ENCODE data around the gene BTBD16.

BTBD16 gene

GRCh38 chr10:122298598-122299301 lies 27.7 kb downstream of the BTBD16 start:
- Histone ChIP-seq H3K9me3 (replicated peaks in 1 of 11) (no peaks in the 10 kb centered on the region), H4K20me1 (no peaks in the 10 kb centered on the region), H3K27me3 (no peaks in the 10 kb centered on the region), H3K4me1 (peaks cover 0 to 17% (median 11%) of the 10 kb centered on the region in 10 experiments; a peak in 9 of 20 replicates), H3K4me3 (no peak overlapping the region), H3K9ac (peak overlapping the region in 2 of 11 experiments; percentile 20 to 53; a peak in 3 of 22 replicates), H3K27ac (no peak overlapping the region), H3K4me2 (peak overlapping the region in 10 of 11 experiments; percentile 32 to 70 (median 49); a peak in 17 of 22 replicates), H3K36me3 (no peaks in the 10 kb centered on the region)
- no peak for TF ChIP-seq Cebpa-rat (IDR thresholded peaks at IDR 0.05)

- Histone ChIP-seq H3K4me2 (peak overlapping the region in 3 of 11 experiments; percentile 48 to 58 (median 50); a peak in 4 of 22 replicates), H3K36me3 (no peaks in the 10 kb centered on the region)
Measured at GRCh38 chr10:122299423-122300075, 28.5 kb downstream of the BTBD16 start.

GRCh38 chr10:122301055-122301810 lies 30.1 kb downstream of the BTBD16 start:
- Histone ChIP-seq H3K9me3 (replicated peaks in 1 of 11) (peaks cover 0 to 12% (median 7%) of the 10 kb centered on the region in 11 experiments; a peak in 5 of 22 replicates), H3K36me3 (no peaks in the 10 kb centered on the region), H4K20me1 (no peaks in the 10 kb centered on the region), H3K27me3 (no peaks in the 10 kb centered on the region), H3K9ac (no peak overlapping the region), H3K27ac (no peak overlapping the region), H3K4me2 (no peak overlapping the region), H3K4me3 (no peak overlapping the region), H3K4me1 (peaks cover 0 to 5% (median 0%) of the 10 kb centered on the region in 10 experiments; a peak in 5 of 20 replicates)
- peak in 10 of 11 experiments; percentile 50 to 93 (median 71); a peak in 18 of 22 replicates for TF ChIP-seq Cebpa-rat (IDR thresholded peaks at IDR 0.05)

More at GRCh38 chr10:122299423-122300075, 28.5 kb downstream of the BTBD16 start:
- H3K27ac ChIP-seq = no peak overlapping the region
- TF ChIP-seq Cebpa-rat (IDR thresholded peaks at IDR 0.05) = no peak
- H3K27me3 ChIP-seq = no peaks in the 10 kb centered on the region
- H3K4me3 ChIP-seq = no peak overlapping the region
- H4K20me1 ChIP-seq = no peaks in the 10 kb centered on the region
- no peaks in the 10 kb centered on the region for H3K9me3 ChIP-seq (replicated peaks in 1 of 11)
- H3K9ac ChIP-seq = no peak overlapping the region; a peak in 1 of 22 replicates
- H3K4me1 ChIP-seq = peaks cover 0 to 15% (median 10%) of the 10 kb centered on the region in 10 experiments; a peak in 9 of 20 replicates

GRCh38 chr10:122301811-122302115 lies 30.7 kb downstream of the BTBD16 start:
- Histone ChIP-seq H3K36me3 (no peaks in the 10 kb centered on the region), H3K27me3 (no peaks in the 10 kb centered on the region)
- no peak for TF ChIP-seq Cebpa-rat (IDR thresholded peaks at IDR 0.05)

GRCh38 chr10:122302315-122302714 lies 31.2 kb downstream of the BTBD16 start:
- H3K36me3 ChIP-seq = no peaks in the 10 kb centered on the region
- peaks cover 0 to 12% (median 7%) of the 10 kb centered on the region in 11 experiments; a peak in 5 of 22 replicates for H3K9me3 ChIP-seq (replicated peaks in 1 of 11)
- TF ChIP-seq Cebpa-rat (IDR thresholded peaks at IDR 0.05) = no peak
- no peak overlapping the region for H3K9ac ChIP-seq
- H3K4me2 ChIP-seq = no peak overlapping the region
- no peak overlapping the region for H3K27ac ChIP-seq
- peaks cover 0 to 6% (median under 1%) of the 10 kb centered on the region in 10 experiments; a peak in 8 of 20 replicates for H3K4me1 ChIP-seq
- no peaks in the 10 kb centered on the region for H3K27me3 ChIP-seq
- H3K4me3 ChIP-seq = no peak overlapping the region
- no peaks in the 10 kb centered on the region for H4K20me1 ChIP-seq

More at GRCh38 chr10:122301811-122302115, 30.7 kb downstream of the BTBD16 start:
- H3K4me1 ChIP-seq = peaks cover 0 to 5% (median 0%) of the 10 kb centered on the region in 10 experiments; a peak in 5 of 20 replicates
- no peak overlapping the region for H3K9ac ChIP-seq
- H3K9me3 ChIP-seq (replicated peaks in 1 of 11) = peaks cover 0 to 12% (median 7%) of the 10 kb centered on the region in 11 experiments; a peak in 5 of 22 replicates
- H3K27ac ChIP-seq = no peak overlapping the region
- H3K4me2 ChIP-seq = no peak overlapping the region
- H3K4me3 ChIP-seq = no peak overlapping the region
- H4K20me1 ChIP-seq = no peaks in the 10 kb centered on the region

- no peak overlapping the region for H3K9ac ChIP-seq
- peaks cover 0 to 12% (median 7%) of the 10 kb centered on the region in 11 experiments; a peak in 5 of 22 replicates for H3K9me3 ChIP-seq (replicated peaks in 1 of 11)
- no peaks in the 10 kb centered on the region for H3K27me3 ChIP-seq
- no peak overlapping the region for H3K4me2 ChIP-seq
- H4K20me1 ChIP-seq = no peaks in the 10 kb centered on the region
- peaks cover 0 to 17% (median 10%) of the 10 kb centered on the region in 10 experiments; a peak in 13 of 20 replicates for H3K4me1 ChIP-seq
- H3K36me3 ChIP-seq = no peaks in the 10 kb centered on the region
- H3K4me3 ChIP-seq = no peak overlapping the region
- no peak for TF ChIP-seq Cebpa-rat (IDR thresholded peaks at IDR 0.05)
- no peak overlapping the region for H3K27ac ChIP-seq
Measured at GRCh38 chr10:122303271-122304053, 32.4 kb downstream of the BTBD16 start.

GRCh38 chr10:122304054-122304579 lies 33.0 kb downstream of the BTBD16 start:
- H3K9me3 ChIP-seq (replicated peaks in 1 of 11) = peaks cover 0 to 12% (median 7%) of the 10 kb centered on the region in 11 experiments; a peak in 5 of 22 replicates

GRCh38 chr10:122306282-122306681 lies 35.2 kb downstream of the BTBD16 start:
- H3K9ac ChIP-seq = no peak overlapping the region
- no peak for TF ChIP-seq Cebpa-rat (IDR thresholded peaks at IDR 0.05)

More at GRCh38 chr10:122304054-122304579, 33.0 kb downstream of the BTBD16 start:
- H3K27ac ChIP-seq = no peak overlapping the region
- no peak overlapping the region for H3K4me3 ChIP-seq
- no peak for TF ChIP-seq Cebpa-rat (IDR thresholded peaks at IDR 0.05)
- H3K36me3 ChIP-seq = no peaks in the 10 kb centered on the region
- H3K4me2 ChIP-seq = no peak overlapping the region
- no peaks in the 10 kb centered on the region for H4K20me1 ChIP-seq
- H3K27me3 ChIP-seq = no peaks in the 10 kb centered on the region
- peaks cover 0 to 15% (median 9%) of the 10 kb centered on the region in 10 experiments; a peak in 13 of 20 replicates for H3K4me1 ChIP-seq
- H3K9ac ChIP-seq = no peak overlapping the region

More at GRCh38 chr10:122306282-122306681, 35.2 kb downstream of the BTBD16 start:
- Histone ChIP-seq H3K27ac (no peak overlapping the region), H3K9me3 (replicated peaks in 1 of 11) (peaks cover 0 to 12% (median 7%) of the 10 kb centered on the region in 11 experiments; a peak in 5 of 22 replicates), H3K4me1 (peaks cover 0 to 13% (median 9%) of the 10 kb centered on the region in 10 experiments; a peak in 12 of 20 replicates), H3K4me2 (no peak overlapping the region), H3K4me3 (no peak overlapping the region), H4K20me1 (no peaks in the 10 kb centered on the region), H3K36me3 (no peaks in the 10 kb centered on the region), H3K27me3 (no peaks in the 10 kb centered on the region)
